Neuronal stem cell (in vitro differentiated cells): Measurements from ENCODE around the gene OR51I1. TPM values are rescaled to one million over a fixed set of nuclear protein-coding genes. Genes with fewer than 3 reads are reported as not detected.

Source experiments
- DNase-seq: peaks from one replicate; pipeline ENCODE4 v3.0.0-alpha.2; 2013; ENCODE audit warnings: low spot score
- H2AFZ ChIP-seq: one replicate; pipeline ENCODE4 v1.6.1; 2013; ENCODE audit warnings: mild to moderate bottlenecking, low read length, inconsistent platforms
- H2AK5ac ChIP-seq: 2 replicates; pipeline ENCODE4 v1.6.1; 2013; ENCODE audit warnings: low read depth, mild to moderate bottlenecking, inconsistent platforms, low read length, moderate library complexity, mixed read lengths
- H2BK120ac ChIP-seq: 2 replicates; pipeline ENCODE4 v1.6.1; 2013; ENCODE audit warnings: low read depth, mild to moderate bottlenecking, inconsistent platforms, low read length, moderate library complexity, mixed read lengths
- H2BK12ac ChIP-seq: one replicate; pipeline ENCODE4 v1.6.1; 2013; ENCODE audit warnings: low read length, inconsistent platforms
- H2BK15ac ChIP-seq: 2 replicates; pipeline ENCODE4 v1.6.1; 2013; ENCODE audit warnings: mild to moderate bottlenecking, low read length, inconsistent platforms, mixed read lengths
- H2BK5ac ChIP-seq: one replicate; pipeline ENCODE4 v1.6.1; 2013; ENCODE audit warnings: inconsistent platforms, mild to moderate bottlenecking, low read length, moderate library complexity
- H3K14ac ChIP-seq: one replicate; pipeline ENCODE4 v1.6.1; 2013; ENCODE audit warnings: low read length, inconsistent platforms
- H3K18ac ChIP-seq: 2 replicates; pipeline ENCODE4 v1.6.1; 2013; ENCODE audit warnings: low read length, inconsistent platforms
- H3K23ac ChIP-seq: 2 replicates; pipeline ENCODE4 v1.6.1; 2013; ENCODE audit warnings: low read depth, mild to moderate bottlenecking, mixed read lengths, low read length, inconsistent platforms; ENCODE audit not compliant: poor library complexity
- H3K27ac ChIP-seq: replicated peaks from 3 replicates; pipeline ENCODE4 v1.5.1; 2013; ENCODE audit warnings: low read length, inconsistent platforms
- H3K27me3 ChIP-seq, 3 experiments: 2 replicates each; pipeline ENCODE4 v1.6.1; 2013; ENCODE audit warnings: low read length in 3 of 3, mild to moderate bottlenecking in 2 of 3, inconsistent platforms in 1 of 3, low read depth in 1 of 3, mixed read lengths in 1 of 3, moderate library complexity in 1 of 3; ENCODE audit not compliant: control insufficient read depth in 3 of 3, insufficient read depth in 3 of 3
- H3K36me3 ChIP-seq, 2 donors: replicated peaks in 1 of 2; 2 replicates each; pipeline ENCODE4 v1.6.1; 2013; ENCODE audit warnings: low read length in 2 of 2; ENCODE audit not compliant: control insufficient read depth in 2 of 2, insufficient read depth in 2 of 2
- H3K4ac ChIP-seq: 2 replicates; pipeline ENCODE4 v1.6.1; 2013; ENCODE audit warnings: inconsistent platforms, mild to moderate bottlenecking, low read length, moderate library complexity
- H3K4me1 ChIP-seq, 2 donors: 1 replicate in 1 of 2; 2 replicates in 1 of 2; pipeline ENCODE4 v1.6.1; 2013; ENCODE audit warnings: low read length in 2 of 2, low read depth in 1 of 2; ENCODE audit not compliant: control insufficient read depth in 2 of 2, insufficient read depth in 1 of 2
- H3K4me2 ChIP-seq: one replicate; pipeline ENCODE4 v1.6.1; 2013; ENCODE audit warnings: mild to moderate bottlenecking, low read length, inconsistent platforms; ENCODE audit not compliant: insufficient read depth, poor library complexity, severe bottlenecking
- H3K4me3 ChIP-seq, 2 donors: 2 replicates each; pipeline ENCODE4 v1.5.1; 2013; ENCODE audit warnings: low read length in 2 of 2, mild to moderate bottlenecking in 2 of 2, inconsistent platforms in 1 of 2, moderate library complexity in 1 of 2
- H3K79me1 ChIP-seq: one replicate; pipeline ENCODE4 v1.6.1; 2013; ENCODE audit warnings: low read depth, mild to moderate bottlenecking, inconsistent platforms, low read length, moderate library complexity
- H3K9ac ChIP-seq: one replicate; pipeline ENCODE4 v1.6.1; 2013; ENCODE audit warnings: mild to moderate bottlenecking, low read depth, low read length, inconsistent platforms; ENCODE audit not compliant: poor library complexity
- H3K9me3 ChIP-seq, 2 donors: replicated peaks in 1 of 2; 2 replicates each; pipeline versions ENCODE3 to v1.6.1; 2013; ENCODE audit warnings: low read length in 2 of 2, mild to moderate bottlenecking in 2 of 2, inconsistent platforms in 1 of 2, low read depth in 1 of 2, mixed read lengths in 1 of 2, moderate library complexity in 1 of 2; ENCODE audit not compliant: control insufficient read depth in 2 of 2, insufficient read depth in 1 of 2
- H4K8ac ChIP-seq: one replicate; pipeline ENCODE4 v1.6.1; 2013; ENCODE audit warnings: low read depth, mild to moderate bottlenecking, inconsistent platforms, low read length, moderate library complexity
- H4K91ac ChIP-seq: one replicate; pipeline ENCODE4 v1.6.1; 2013; ENCODE audit warnings: low read length, low read depth, mild to moderate bottlenecking, inconsistent platforms; ENCODE audit not compliant: poor library complexity
- WGBS, 2 donors: extraction: QIAGEN DNeasy Blood & Tissue Kit; methylation state at CpG; one replicate each; pipeline ENCODE4 v1.1.7; 2013; ENCODE audit warnings: missing lambda C conversion rate in 2 of 2, mixed read lengths in 1 of 2; ENCODE audit not compliant: insufficient read length in 2 of 2, insufficient replicate concordance in 1 of 2; ENCODE audit errors: extremely low coverage in 2 of 2; 5-methylcytosine and 5-hydroxymethylcytosine counted together
- polyA plus RNA-seq, 2 experiments: library from polyadenylated mRNA; stranded (reverse); fragments of 200-250 nt; gene quantifications; one replicate each; pipeline ENCODE4 v1.2.3, GENCODE V29; 2013

Gene OR51I1, protein sequence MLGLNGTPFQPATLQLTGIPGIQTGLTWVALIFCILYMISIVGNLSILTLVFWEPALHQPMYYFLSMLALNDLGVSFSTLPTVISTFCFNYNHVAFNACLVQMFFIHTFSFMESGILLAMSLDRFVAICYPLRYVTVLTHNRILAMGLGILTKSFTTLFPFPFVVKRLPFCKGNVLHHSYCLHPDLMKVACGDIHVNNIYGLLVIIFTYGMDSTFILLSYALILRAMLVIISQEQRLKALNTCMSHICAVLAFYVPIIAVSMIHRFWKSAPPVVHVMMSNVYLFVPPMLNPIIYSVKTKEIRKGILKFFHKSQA
- polyA plus RNA-seq (2013, experiment 1 of 2) = not detected
- polyA plus RNA-seq (2013, experiment 2 of 2) = not detected

DNA sequence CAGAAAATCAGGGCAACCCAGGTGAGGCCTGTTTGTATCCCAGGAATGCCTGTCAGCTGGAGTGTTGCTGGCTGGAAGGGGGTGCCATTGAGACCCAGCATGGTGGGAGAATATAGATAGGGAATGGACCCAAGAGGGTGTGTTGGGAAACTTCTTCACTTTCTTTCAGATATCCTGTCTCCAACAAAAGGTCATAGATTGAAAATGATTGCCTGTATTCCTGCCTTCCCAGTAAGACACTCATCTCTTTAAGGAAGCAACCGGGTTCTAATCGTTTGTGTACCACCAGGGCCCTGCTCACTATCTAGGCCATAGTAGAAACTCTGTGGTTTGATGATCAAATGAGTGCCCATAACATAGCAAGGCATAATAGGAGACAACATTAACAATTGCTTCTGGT, at the start of gene OR51I1:
Gene OR51I1 (minus strand): TSS at position 101 of the 400 bp plus-strand sequence. CDS start 0 bp downstream, at position 101.
- Histone ChIP-seq H3K79me1 (no peaks in the 10 kb centered on the region), H4K8ac (no peak within 1 kb of the TSS), H4K91ac (no peak within 1 kb of the TSS), H3K4me2 (no peak within 1 kb of the TSS), H3K14ac (no peak within 1 kb of the TSS), H2BK12ac (no peak within 1 kb of the TSS), H2BK5ac (no peak within 1 kb of the TSS), H3K4ac (no peak within 1 kb of the TSS), H3K4me1 (no peaks in the 10 kb centered on the region), H2AK5ac (no peak within 1 kb of the TSS), H3K23ac (no peak within 1 kb of the TSS), H2BK15ac (no peak within 1 kb of the TSS), H3K27ac (no peak within 1 kb of the TSS), H3K27me3 (no peaks in the 10 kb centered on the region), H3K18ac (no peak within 1 kb of the TSS), H3K9me3 (no peaks in the 10 kb centered on the region), H2AFZ (no peak within 1 kb of the TSS), H3K9ac (no peak within 1 kb of the TSS), H3K4me3 (no peak within 1 kb of the TSS), H2BK120ac (no peak within 1 kb of the TSS), H3K36me3 (no peaks in the 10 kb centered on the region)
- no peak for DNase-seq
- WGBS, 2 donors = no CpG with 5 or more reads among the region's 2 CpGs

DNA sequence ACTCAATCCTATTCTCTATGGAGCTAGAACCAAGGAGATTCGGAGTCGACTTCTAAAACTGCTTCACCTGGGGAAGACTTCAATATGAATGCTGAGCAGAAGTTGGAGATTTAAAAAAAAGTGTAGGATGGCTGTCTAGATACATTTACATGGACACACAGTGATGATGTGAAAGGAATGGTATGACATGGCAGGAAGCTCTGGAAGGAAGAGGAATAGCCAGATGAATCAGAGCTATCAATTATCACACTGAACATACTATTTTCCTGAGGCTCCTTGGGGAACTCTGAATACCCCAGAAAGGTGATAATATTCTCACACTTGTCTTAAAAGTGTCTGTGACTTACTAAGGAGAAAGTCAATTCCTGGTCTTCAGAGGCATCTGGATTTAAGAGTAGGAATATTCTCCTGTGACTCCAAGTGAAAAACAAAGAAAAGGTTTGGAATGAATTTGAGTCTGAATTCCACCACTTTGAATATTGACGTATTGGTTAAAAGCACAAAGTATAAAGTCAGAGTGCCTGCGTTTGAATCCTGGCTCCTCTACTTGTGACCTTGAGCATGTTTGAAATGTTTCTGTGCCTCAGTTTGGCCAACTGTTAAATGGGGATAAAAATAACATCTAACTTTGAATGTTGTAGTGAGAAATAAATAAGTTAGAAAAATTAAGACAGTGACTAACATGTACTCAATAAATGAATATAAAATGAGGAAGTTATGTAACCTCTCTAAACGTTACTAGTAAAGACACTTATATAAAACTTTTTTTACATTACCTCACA, 48.5 kb upstream of the OR51I1 start:
- Histone ChIP-seq H3K18ac (no peak overlapping the region), H2BK15ac (no peak overlapping the region), H3K9me3 (no peaks in the 10 kb centered on the region), H3K9ac (no peak overlapping the region), H3K36me3 (no peaks in the 10 kb centered on the region), H4K91ac (no peak overlapping the region), H3K14ac (no peak overlapping the region), H3K4ac (no peak overlapping the region), H3K79me1 (no peaks in the 10 kb centered on the region), H3K4me1 (peaks cover 0 to 3% of the 10 kb centered on the region in 2 donors), H2AK5ac (no peak overlapping the region), H4K8ac (no peak overlapping the region), H3K4me3 (no peak overlapping the region), H3K4me2 (no peak overlapping the region), H2BK120ac (no peak overlapping the region), H2BK5ac (no peak overlapping the region), H3K27ac (no peak overlapping the region), H3K23ac (no peak overlapping the region), H2BK12ac (no peak overlapping the region), H2AFZ (no peak overlapping the region), H3K27me3 (no peaks in the 10 kb centered on the region)
- no CpG with 5 or more reads among the region's 5 CpGs for WGBS, 2 donors
- no peak for DNase-seq

- H3K4me3 ChIP-seq = peak overlapping the region in 1 of 2 donors; percentile 16
- no peak overlapping the region for H3K27ac ChIP-seq
- no peak for DNase-seq
- no peaks in the 10 kb centered on the region for H3K79me1 ChIP-seq
- H3K9me3 ChIP-seq = peaks cover 0 to under 1% of the 10 kb centered on the region in 2 donors
- no peak overlapping the region for H4K91ac ChIP-seq
- peak overlapping the region; percentile 15 for H3K14ac ChIP-seq
- H3K4ac ChIP-seq = no peak overlapping the region
- H3K9ac ChIP-seq = no peak overlapping the region
- H3K4me1 ChIP-seq = peaks cover 0 to 3% of the 10 kb centered on the region in 2 donors
- WGBS, 2 donors = no CpG with 5 or more reads among the region's 4 CpGs
- no peak overlapping the region for H2AK5ac ChIP-seq
- no peaks in the 10 kb centered on the region for H3K36me3 ChIP-seq
- no peak overlapping the region for H2AFZ ChIP-seq
- no peak overlapping the region for H4K8ac ChIP-seq
- H2BK120ac ChIP-seq = no peak overlapping the region
- no peak overlapping the region for H3K23ac ChIP-seq
- no peak overlapping the region for H2BK12ac ChIP-seq
- H2BK5ac ChIP-seq = no peak overlapping the region
- H2BK15ac ChIP-seq = no peak overlapping the region
- H3K18ac ChIP-seq = no peak overlapping the region
- H3K27me3 ChIP-seq = no peaks in the 10 kb centered on the region
- H3K4me2 ChIP-seq = no peak overlapping the region
These were observed 47.6 kb upstream of the OR51I1 start for GRCh38 chr11:5488798-5489399.

GRCh38 chr11:5488385-5488784, 47.1 kb upstream of the OR51I1 start, which contains the start of gene OR52D1:
Gene OR52D1, plus strand, starts transcription at chr11:5488685. Its CDS starts 22 bp downstream, at chr11:5488707.
- Histone ChIP-seq H3K9me3 (peaks cover 0 to 3% of the 10 kb centered on the region in 2 donors), H2BK12ac (no peak within 1 kb of the TSS), H3K36me3 (no peaks in the 10 kb centered on the region), H3K4me1 (peaks cover 0 to 3% of the 10 kb centered on the region in 2 donors), H3K79me1 (no peaks in the 10 kb centered on the region), H3K27ac (no peak within 1 kb of the TSS), H4K8ac (no peak within 1 kb of the TSS), H2BK5ac (no peak within 1 kb of the TSS), H3K14ac (peak within 1 kb of the TSS; percentile 15), H3K18ac (no peak within 1 kb of the TSS), H2BK15ac (no peak within 1 kb of the TSS), H4K91ac (no peak within 1 kb of the TSS), H3K4ac (no peak within 1 kb of the TSS), H3K27me3 (no peaks in the 10 kb centered on the region), H3K9ac (no peak within 1 kb of the TSS), H3K4me2 (no peak within 1 kb of the TSS), H3K23ac (no peak within 1 kb of the TSS), H2AK5ac (no peak within 1 kb of the TSS), H2BK120ac (no peak within 1 kb of the TSS), H2AFZ (no peak within 1 kb of the TSS), H3K4me3 (peak within 1 kb of the TSS in 1 of 2 donors; percentile 16)
- DNase-seq = no peak
